Kidney (tissue), 22 donors: Measurements from ENCODE around the gene SLC35F2. TPM values are rescaled to one million over a fixed set of nuclear protein-coding genes. Genes with fewer than 3 reads are reported as not detected.

Experiments used
- DNase-seq, 5 donors: peaks; one replicate each; pipeline ENCODE4 v3.0.0-alpha.2; 2013 to 2020
- FAIRE-seq: peaks from 2 replicates; lab custom pipeline; 2012; peaks lifted over from hg19 to GRCh38; lab: Jason Lieb, UNC
- H3K27ac ChIP-seq, 2 donors: one replicate each; pipeline ENCODE4 v1.7.0; 2013; ENCODE audit warnings: low read depth in 2 of 2, low read length in 2 of 2, inconsistent platforms in 1 of 2
- H3K27me3 ChIP-seq: one replicate; pipeline ENCODE4 v1.7.1; 2013; ENCODE audit warnings: low read length, inconsistent platforms; ENCODE audit not compliant: control insufficient read depth, insufficient read depth
- H3K36me3 ChIP-seq, 3 donors: one replicate each; pipeline versions ENCODE4 v1.7.0 to v1.7.1; 2013; ENCODE audit warnings: low read length in 3 of 3, control low read depth in 1 of 3, inconsistent platforms in 1 of 3; ENCODE audit not compliant: insufficient read depth in 3 of 3, control insufficient read depth in 2 of 3
- H3K4me1 ChIP-seq, 3 donors: one replicate each; pipeline versions ENCODE4 v1.7.0 to v1.7.1; 2013; ENCODE audit warnings: low read length in 3 of 3, inconsistent platforms in 1 of 3, low read depth in 1 of 3; ENCODE audit not compliant: control insufficient read depth in 2 of 3, insufficient read depth in 2 of 3
- H3K4me3 ChIP-seq, 3 donors: one replicate each; pipeline versions ENCODE4 v1.7.0 to v1.8.1; 2013; ENCODE audit warnings: low read length in 3 of 3, control low read depth in 1 of 3, inconsistent platforms in 1 of 3
- H3K9ac ChIP-seq, 3 donors: one replicate each; pipeline versions ENCODE4 v1.7.0 to v1.7.1; 2013; ENCODE audit warnings: low read length in 3 of 3, control low read depth in 1 of 3, inconsistent platforms in 1 of 3
- H3K9me3 ChIP-seq, 3 donors: one replicate each; pipeline versions ENCODE4 v1.7.0 to v1.7.1; 2013; ENCODE audit warnings: low read length in 3 of 3, control low read depth in 1 of 3, inconsistent platforms in 1 of 3; ENCODE audit not compliant: control insufficient read depth in 2 of 3, insufficient read depth in 1 of 3
- intact Hi-C: fragments of 100-400 bp; cut with DNase I; formaldehyde crosslinking; loops from one replicate; pipeline ENCODE4 v1.11.1; 2022
- long read RNA-seq, 10 donors: library from polyadenylated mRNA in 1 of 10; unstranded in 1 of 10; transcript quantifications; one replicate each; pipeline ENCODE4 v2.0.0 and lab custom pipeline, GENCODE V29; 2021 to 2026
- polyA plus RNA-seq: library from polyadenylated mRNA; stranded (reverse); fragments of 350-450 nt; fragmentation: Illumina TruSeq; extraction: RNeasy Lipid Tissue Mini Kit (QIAGEN cat#74804); gene quantifications from one replicate; pipeline ENCODE4 v1.2.3, GENCODE V29; 2014; ENCODE audit warnings: low read depth, low replicate concordance; ENCODE audit not compliant: insufficient read depth
- total RNA-seq: library from RNA; stranded (reverse); fragmentation: NEBNext Ultra II Directional; extraction: Animal tissue kit (Norgen Biotek cat#: 25700); gene quantifications from one replicate; pipeline ENCODE4 v1.2.1, GENCODE V29; 2021
- TF ChIP-seq, protein P1 (sequence below): IDR thresholded peaks from 3 replicates; pipeline ENCODE4 v1.5.1; 2012; ENCODE audit warnings: mild to moderate bottlenecking, moderate library complexity, borderline replicate concordance; ENCODE audit not compliant: insufficient read depth; ENCODE audit errors: extremely low read depth
- donor health status: control.
- donor health status: control.
- donor health status: control.
- donor health status: control.
- donor health status: control.
- donor health status: DM: yes; HTN: yes; CAD: no.
- donor health status: Normal renal cell carcinoma (clear cell type).

The SLC35F2 gene, protein sequence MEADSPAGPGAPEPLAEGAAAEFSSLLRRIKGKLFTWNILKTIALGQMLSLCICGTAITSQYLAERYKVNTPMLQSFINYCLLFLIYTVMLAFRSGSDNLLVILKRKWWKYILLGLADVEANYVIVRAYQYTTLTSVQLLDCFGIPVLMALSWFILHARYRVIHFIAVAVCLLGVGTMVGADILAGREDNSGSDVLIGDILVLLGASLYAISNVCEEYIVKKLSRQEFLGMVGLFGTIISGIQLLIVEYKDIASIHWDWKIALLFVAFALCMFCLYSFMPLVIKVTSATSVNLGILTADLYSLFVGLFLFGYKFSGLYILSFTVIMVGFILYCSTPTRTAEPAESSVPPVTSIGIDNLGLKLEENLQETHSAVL
- total RNA-seq (16.6 TPM), polyA plus RNA-seq (10.2 TPM)
- long read RNA-seq, donor 1, partial matches to known transcripts: 0 of 3 reads
- long read RNA-seq, donor 1, other reads (novel, unspliced or antisense): 0 of 3 reads
- long read RNA-seq, donor 2, partial matches to known transcripts: 0 of 2 reads
- long read RNA-seq, donor 2, other reads (novel, unspliced or antisense): 0 of 2 reads
- long read RNA-seq, donor 3, partial matches to known transcripts: 0 of 1 reads
- long read RNA-seq, donor 3, other reads (novel, unspliced or antisense): 0 of 1 reads
- long read RNA-seq, donor 4, partial matches to known transcripts: 0 of 3 reads
- long read RNA-seq, donor 4, other reads (novel, unspliced or antisense): 0 of 3 reads
- long read RNA-seq, donor 5, partial matches to known transcripts: 0 of 1 reads
- long read RNA-seq, donor 5, other reads (novel, unspliced or antisense): 0 of 1 reads
- long read RNA-seq, donor 6: 0 reads
- long read RNA-seq, donor 7, transcript SLC35F2-204 (8 exons, 3,170 nt): major isoform, 15 of 21 reads
- long read RNA-seq, donor 7, partial matches to known transcripts: 3 of 21 reads
- long read RNA-seq, donor 7, other reads (novel, unspliced or antisense): 1 of 21 reads
- long read RNA-seq, donor 8, partial matches to known transcripts: 0 of 1 reads
- long read RNA-seq, donor 8, other reads (novel, unspliced or antisense): 0 of 1 reads
- long read RNA-seq, donor 9, partial matches to known transcripts: 0 of 3 reads
- long read RNA-seq, donor 9, other reads (novel, unspliced or antisense): 0 of 3 reads
- long read RNA-seq, donor 10, partial matches to known transcripts: 0 of 2 reads
- long read RNA-seq, donor 10, other reads (novel, unspliced or antisense): 0 of 2 reads

DNA sequence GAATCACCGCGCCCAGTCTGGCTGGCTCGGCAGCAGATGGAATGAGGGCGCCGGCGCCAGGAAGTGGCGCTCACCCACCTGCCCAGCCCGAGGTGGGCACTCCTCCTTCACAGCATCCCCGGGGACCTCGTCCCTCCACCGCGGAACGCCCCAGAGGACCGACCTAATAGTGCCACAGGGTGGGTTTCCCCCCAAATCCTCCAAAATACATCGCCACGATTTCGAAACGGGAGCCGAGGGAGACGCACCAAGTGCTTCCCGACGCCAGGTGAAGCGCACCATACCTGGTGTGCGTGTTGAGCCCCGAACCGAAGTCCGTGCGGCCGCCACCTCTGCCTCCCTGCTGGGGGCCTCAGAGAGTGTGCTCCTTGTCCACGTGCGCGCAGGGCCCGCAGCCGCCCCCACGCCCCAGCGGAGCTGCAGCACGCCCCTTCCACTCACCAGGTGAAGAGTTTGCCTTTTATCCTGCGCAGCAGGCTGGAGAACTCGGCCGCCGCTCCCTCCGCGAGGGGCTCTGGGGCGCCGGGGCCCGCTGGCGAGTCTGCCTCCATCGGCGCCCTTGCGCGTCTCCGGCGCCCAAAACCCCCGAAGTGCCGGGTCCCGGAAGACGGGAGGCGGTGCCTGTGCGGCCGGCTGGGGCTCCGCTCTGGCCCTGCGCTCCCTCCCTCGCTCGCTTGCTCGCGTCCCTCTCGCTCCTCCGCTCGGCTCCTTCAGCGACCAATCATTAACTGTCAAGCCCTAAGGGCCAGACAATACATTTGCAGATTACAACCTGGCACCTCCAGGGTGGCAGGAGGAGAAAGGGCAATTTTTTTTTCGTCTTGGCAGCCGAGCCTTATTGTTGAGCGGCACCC is at the start of gene SLC35F2:
Gene SLC35F2, minus strand, starts transcription at position 571 of the 854 bp plus-strand sequence. Its CDS starts 20 bp downstream, at position 551.
- no peaks in the 10 kb centered on the region for H3K36me3 ChIP-seq
- peak within 1 kb of the TSS; percentile 62 to 65 for H3K27ac ChIP-seq
- peaks cover 0 to 2% (median 0%) of the 10 kb centered on the region in 3 donors for H3K4me1 ChIP-seq

DNA sequence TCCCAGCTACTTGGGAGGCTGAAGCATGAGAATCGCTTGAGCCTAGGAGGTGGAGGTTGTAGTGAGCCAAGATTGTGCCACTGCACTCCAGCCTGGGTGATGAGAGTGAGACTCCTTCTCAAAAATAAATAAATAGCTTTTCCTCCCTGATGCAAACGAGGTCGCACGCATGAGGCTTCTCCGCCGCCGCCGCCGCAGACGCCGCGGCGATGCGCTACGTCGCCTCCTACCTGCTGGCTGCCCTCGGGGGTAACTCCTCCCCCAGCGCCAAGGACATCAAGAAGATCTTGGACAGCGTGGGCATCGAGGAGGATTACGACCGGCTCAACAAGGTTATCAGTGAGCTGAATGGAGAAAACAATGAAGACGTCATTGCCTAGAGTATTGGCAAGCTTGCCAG is 49.6 kb upstream of the SLC35F2 start:
- DNase-seq (no peak), FAIRE-seq (no peak)
- Histone ChIP-seq H3K9me3 (no peaks in the 10 kb centered on the region), H3K4me1 (no peaks in the 10 kb centered on the region), H3K27ac (no peak overlapping the region), H3K36me3 (no peaks in the 10 kb centered on the region), H3K27me3 (no peaks in the 10 kb centered on the region), H3K9ac (no peak overlapping the region), H3K4me3 (no peak overlapping the region)
- intact Hi-C loops: no loop called here
- TF ChIP-seq, protein P1, sequence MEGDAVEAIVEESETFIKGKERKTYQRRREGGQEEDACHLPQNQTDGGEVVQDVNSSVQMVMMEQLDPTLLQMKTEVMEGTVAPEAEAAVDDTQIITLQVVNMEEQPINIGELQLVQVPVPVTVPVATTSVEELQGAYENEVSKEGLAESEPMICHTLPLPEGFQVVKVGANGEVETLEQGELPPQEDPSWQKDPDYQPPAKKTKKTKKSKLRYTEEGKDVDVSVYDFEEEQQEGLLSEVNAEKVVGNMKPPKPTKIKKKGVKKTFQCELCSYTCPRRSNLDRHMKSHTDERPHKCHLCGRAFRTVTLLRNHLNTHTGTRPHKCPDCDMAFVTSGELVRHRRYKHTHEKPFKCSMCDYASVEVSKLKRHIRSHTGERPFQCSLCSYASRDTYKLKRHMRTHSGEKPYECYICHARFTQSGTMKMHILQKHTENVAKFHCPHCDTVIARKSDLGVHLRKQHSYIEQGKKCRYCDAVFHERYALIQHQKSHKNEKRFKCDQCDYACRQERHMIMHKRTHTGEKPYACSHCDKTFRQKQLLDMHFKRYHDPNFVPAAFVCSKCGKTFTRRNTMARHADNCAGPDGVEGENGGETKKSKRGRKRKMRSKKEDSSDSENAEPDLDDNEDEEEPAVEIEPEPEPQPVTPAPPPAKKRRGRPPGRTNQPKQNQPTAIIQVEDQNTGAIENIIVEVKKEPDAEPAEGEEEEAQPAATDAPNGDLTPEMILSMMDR: no peak

More for the DNA sequence above, at the start of gene SLC35F2:
- DNase-seq (peak; percentile 80 to 90 (median 89)), FAIRE-seq (no peak)
- Histone ChIP-seq H3K27me3 (no peaks in the 10 kb centered on the region), H3K9me3 (no peaks in the 10 kb centered on the region), H3K4me3 (peak within 1 kb of the TSS; percentile 61 to 81 (median 66)), H3K9ac (peak within 1 kb of the TSS; percentile 17 to 64 (median 64))
- intact Hi-C loops: no loop called here
- TF ChIP-seq, protein P1: no peak

DNA sequence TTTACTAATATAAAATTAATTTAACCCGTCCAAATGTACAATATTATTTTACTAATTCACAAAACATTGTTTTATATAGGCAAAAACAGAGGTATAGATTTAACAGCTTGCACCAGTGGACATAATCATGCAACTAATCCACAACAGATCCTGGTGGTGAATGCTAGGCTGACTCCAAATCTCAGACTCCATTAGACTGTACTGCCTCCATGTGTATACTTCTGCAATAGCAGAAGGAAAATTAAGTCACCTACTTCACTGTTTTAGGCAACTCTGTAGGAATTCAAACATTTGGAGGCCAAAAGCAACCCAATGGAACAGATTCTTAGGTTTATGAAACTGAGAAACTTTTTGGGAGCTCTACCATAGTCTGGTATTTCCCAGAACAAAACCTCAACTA is 39.7 kb upstream of the SLC35F2 start:
- H3K27ac ChIP-seq: no peak overlapping the region
- no peak overlapping the region for H3K4me3 ChIP-seq
- no peak for FAIRE-seq
- no peaks in the 10 kb centered on the region for H3K9me3 ChIP-seq
- intact Hi-C loops: no loop called here
- H3K36me3 ChIP-seq: no peaks in the 10 kb centered on the region
- TF ChIP-seq, protein P1: peak; percentile 33
- no peaks in the 10 kb centered on the region for H3K27me3 ChIP-seq
- H3K9ac ChIP-seq: no peak overlapping the region
- DNase-seq: peak in 2 of 5 donors; percentile 10 to 21
- no peaks in the 10 kb centered on the region for H3K4me1 ChIP-seq
